Stimulated activated naive B cell treated with anti-CD40 and anti-IgM and Interleukin-4, amounts not matched to agents 10 μg/mL and 1 μg/mL and 100 μg/mL, for 72 hours (primary cell): ENCODE measurements around the gene ZNF593OS.

Source experiments
- ATAC-seq, 2 donors: fragments of 150-1000 bp; cut with Tn5 transposase; replicated peaks; 2 replicates each; pipeline ENCODE4 v1.10.0; 2021; ENCODE audit warnings: moderate library complexity in 1 of 2
- DNase-seq: peaks from one replicate; pipeline ENCODE4 v3.0.0; 2021
- H3K27ac Mint-ChIP-seq: one replicate; pipeline ENCODE4 v1.8.0; 2022; ENCODE audit warnings: mild to moderate bottlenecking, mixed read lengths
- H3K27me3 Mint-ChIP-seq, 2 donors: one replicate each; pipeline ENCODE4 v1.8.0; 2022; ENCODE audit warnings: mixed read lengths in 2 of 2
- H3K36me3 Mint-ChIP-seq, 2 donors: one replicate each; pipeline ENCODE4 v1.8.0; 2022; ENCODE audit warnings: mixed read lengths in 2 of 2, mild to moderate bottlenecking in 1 of 2
- H3K4me1 Mint-ChIP-seq, 2 donors: one replicate each; pipeline ENCODE4 v1.8.0; 2022; ENCODE audit warnings: mixed read lengths in 2 of 2, mild to moderate bottlenecking in 1 of 2
- H3K4me3 Mint-ChIP-seq, 2 donors: one replicate each; pipeline ENCODE4 v1.8.0; 2022; ENCODE audit warnings: mild to moderate bottlenecking in 2 of 2, mixed read lengths in 2 of 2, moderate library complexity in 1 of 2
- H3K9me3 Mint-ChIP-seq, 2 donors: one replicate each; pipeline ENCODE4 v1.8.0; 2022; ENCODE audit warnings: mixed read lengths in 2 of 2, mild to moderate bottlenecking in 1 of 2

The ZNF593OS gene

GRCh38 chr1:26132834-26133167 lies 38.8 kb downstream of the ZNF593OS start:
- H3K36me3 Mint-ChIP-seq, result peaks cover 0 to 4% of the 10 kb centered on the region in 2 donors
- H3K27me3 Mint-ChIP-seq, result peaks cover 3 to 10% of the 10 kb centered on the region in 2 donors
- no peak overlapping the region for H3K4me3 Mint-ChIP-seq
- peaks cover 3% of the 10 kb centered on the region in 2 donors for H3K4me1 Mint-ChIP-seq
- no peak for DNase-seq
- peaks cover 0 to 4% of the 10 kb centered on the region in 2 donors for H3K9me3 Mint-ChIP-seq
- H3K27ac Mint-ChIP-seq, result no peak overlapping the region
- no peak for ATAC-seq

- H3K36me3 Mint-ChIP-seq, result peaks cover 0 to 4% of the 10 kb centered on the region in 2 donors
- ATAC-seq (no peak), DNase-seq (no peak)
- no peak overlapping the region for H3K27ac Mint-ChIP-seq
- peaks cover 6 to 10% of the 10 kb centered on the region in 2 donors for H3K27me3 Mint-ChIP-seq
- peaks cover 8% of the 10 kb centered on the region in 2 donors for H3K4me1 Mint-ChIP-seq
- no peak overlapping the region for H3K4me3 Mint-ChIP-seq
- H3K9me3 Mint-ChIP-seq, result peaks cover 0 to 4% of the 10 kb centered on the region in 2 donors
Measured at GRCh38 chr1:26132128-26132833, 39.4 kb downstream of the ZNF593OS start.

GRCh38 chr1:26130695-26131094 lies 40.9 kb downstream of the ZNF593OS start:
- H3K27me3 Mint-ChIP-seq, result peaks cover 6 to 10% of the 10 kb centered on the region in 2 donors
- peaks cover 0 to 4% of the 10 kb centered on the region in 2 donors for H3K36me3 Mint-ChIP-seq
- no peak overlapping the region for H3K4me3 Mint-ChIP-seq
- H3K27ac Mint-ChIP-seq, result no peak overlapping the region
- ATAC-seq, result no peak
- H3K9me3 Mint-ChIP-seq, result peaks cover 0 to 4% of the 10 kb centered on the region in 2 donors
- no peak for DNase-seq
- H3K4me1 Mint-ChIP-seq, result peaks cover 15 to 19% of the 10 kb centered on the region in 2 donors

- Mint-ChIP-seq H3K4me3 (no peak overlapping the region), H3K27ac (no peak overlapping the region), H3K9me3 (peaks cover 0 to 2% of the 10 kb centered on the region in 2 donors), H3K36me3 (peaks cover 0 to 3% of the 10 kb centered on the region in 2 donors), H3K4me1 (peaks cover 15 to 19% of the 10 kb centered on the region in 2 donors), H3K27me3 (peaks cover 6 to 10% of the 10 kb centered on the region in 2 donors)
- ATAC-seq, result no peak
- no peak for DNase-seq
Measured at GRCh38 chr1:26129778-26130177, 41.9 kb downstream of the ZNF593OS start.

- no peaks in the 10 kb centered on the region for H3K9me3 Mint-ChIP-seq
- ATAC-seq (no peak), DNase-seq (no peak)
- H3K4me1 Mint-ChIP-seq, result peaks cover 16 to 19% of the 10 kb centered on the region in 2 donors
- peak overlapping the region; percentile 80 for H3K27ac Mint-ChIP-seq
- H3K4me3 Mint-ChIP-seq, result no peak overlapping the region
- peaks cover 6 to 10% of the 10 kb centered on the region in 2 donors for H3K27me3 Mint-ChIP-seq
- peaks cover 2 to 5% of the 10 kb centered on the region in 2 donors for H3K36me3 Mint-ChIP-seq
Measured at GRCh38 chr1:26127235-26128163, 44.1 kb downstream of the ZNF593OS start.

GRCh38 chr1:26126321-26127084 lies 45.1 kb downstream of the ZNF593OS start:
- H3K36me3 Mint-ChIP-seq, result peaks cover 5 to 6% of the 10 kb centered on the region in 2 donors
- H3K27me3 Mint-ChIP-seq, result peaks cover 4 to 6% of the 10 kb centered on the region in 2 donors
- ATAC-seq, result peak; percentile 96 to 98
- DNase-seq, result peak; percentile 5
- no peaks in the 10 kb centered on the region for H3K9me3 Mint-ChIP-seq
- H3K4me3 Mint-ChIP-seq, result peak overlapping the region in 1 of 2 donors; percentile 35
- peaks cover 19% of the 10 kb centered on the region in 2 donors for H3K4me1 Mint-ChIP-seq
- no peak overlapping the region for H3K27ac Mint-ChIP-seq

GRCh38 chr1:26125946-26126320 lies 45.7 kb downstream of the ZNF593OS start:
- Mint-ChIP-seq H3K9me3 (no peaks in the 10 kb centered on the region), H3K27me3 (peaks cover 0 to 6% of the 10 kb centered on the region in 2 donors), H3K36me3 (peaks cover 5 to 6% of the 10 kb centered on the region in 2 donors), H3K27ac (no peak overlapping the region), H3K4me3 (no peak overlapping the region), H3K4me1 (peaks cover 19% of the 10 kb centered on the region in 2 donors)
- DNase-seq (no peak), ATAC-seq (no peak)

- Mint-ChIP-seq H3K4me3 (no peak overlapping the region), H3K36me3 (peaks cover 5 to 6% of the 10 kb centered on the region in 2 donors), H3K9me3 (no peaks in the 10 kb centered on the region), H3K4me1 (peaks cover 19 to 20% of the 10 kb centered on the region in 2 donors), H3K27me3 (peaks cover 0 to 6% of the 10 kb centered on the region in 2 donors), H3K27ac (no peak overlapping the region)
- ATAC-seq (no peak), DNase-seq (no peak)
Measured at GRCh38 chr1:26125382-26125781, 46.2 kb downstream of the ZNF593OS start.

- ATAC-seq, result no peak
- H3K27ac Mint-ChIP-seq, result no peak overlapping the region
- H3K4me3 Mint-ChIP-seq, result no peak overlapping the region
- DNase-seq, result no peak
- peaks cover 25 to 27% of the 10 kb centered on the region in 2 donors for H3K4me1 Mint-ChIP-seq
- H3K27me3 Mint-ChIP-seq, result peaks cover 0 to 6% of the 10 kb centered on the region in 2 donors
- H3K9me3 Mint-ChIP-seq, result no peaks in the 10 kb centered on the region
- H3K36me3 Mint-ChIP-seq, result peaks cover 6 to 12% of the 10 kb centered on the region in 2 donors
Measured at GRCh38 chr1:26124418-26125331, 47.0 kb downstream of the ZNF593OS start.

- no peak overlapping the region for H3K27ac Mint-ChIP-seq
- no peak overlapping the region for H3K4me3 Mint-ChIP-seq
- H3K4me1 Mint-ChIP-seq, result peaks cover 26 to 36% of the 10 kb centered on the region in 2 donors
- H3K36me3 Mint-ChIP-seq, result peaks cover 13 to 18% of the 10 kb centered on the region in 2 donors
- H3K27me3 Mint-ChIP-seq, result peaks cover 0 to 6% of the 10 kb centered on the region in 2 donors
- DNase-seq, result no peak
- H3K9me3 Mint-ChIP-seq, result no peaks in the 10 kb centered on the region
- ATAC-seq, result no peak
Measured at GRCh38 chr1:26122988-26123973, 48.4 kb downstream of the ZNF593OS start.

GRCh38 chr1:26121854-26122773 lies 49.5 kb downstream of the ZNF593OS start:
- peaks cover 15 to 24% of the 10 kb centered on the region in 2 donors for H3K36me3 Mint-ChIP-seq
- H3K9me3 Mint-ChIP-seq, result no peaks in the 10 kb centered on the region
- H3K4me1 Mint-ChIP-seq, result peaks cover 17 to 26% of the 10 kb centered on the region in 2 donors
- H3K27me3 Mint-ChIP-seq, result no peaks in the 10 kb centered on the region
- DNase-seq (no peak), ATAC-seq (no peak)
- no peak overlapping the region for H3K4me3 Mint-ChIP-seq
- H3K27ac Mint-ChIP-seq, result no peak overlapping the region
